Measurements from ENCODE around the gene FMNL2. TPM values are rescaled to one million over a fixed set of nuclear protein-coding genes. Genes with fewer than 3 reads are reported as not detected.

FMNL2 gene
- total RNA-seq, 4 donors from 2014 or later: 34.6 to 62.1 (median 51.3) TPM

DNA sequence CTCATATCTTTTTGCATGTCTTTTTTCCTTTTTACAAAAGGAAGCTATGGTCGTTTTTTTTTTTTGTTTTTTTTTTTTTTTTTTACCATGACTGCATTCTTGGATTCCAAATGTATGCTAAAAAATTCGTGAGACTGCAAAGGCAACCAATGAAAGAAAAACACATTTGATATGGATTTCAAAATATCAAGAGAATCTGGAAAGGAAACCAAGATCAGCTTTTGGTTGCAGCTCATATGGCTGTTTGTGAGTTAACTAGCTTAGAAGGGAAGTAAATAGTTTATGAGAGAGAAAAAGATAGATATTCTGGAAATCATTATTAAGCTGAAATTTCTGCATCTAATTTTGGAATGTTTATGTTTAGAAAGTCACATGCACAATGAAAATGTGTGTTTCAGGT lies 272.0 kb downstream of the FMNL2 start:
- ATAC-seq (ENCODE audit: low FRiP score): no peak
- no peak for DNase-seq (ENCODE audit: low spot score)
- TF ChIP-seq, protein P1, sequence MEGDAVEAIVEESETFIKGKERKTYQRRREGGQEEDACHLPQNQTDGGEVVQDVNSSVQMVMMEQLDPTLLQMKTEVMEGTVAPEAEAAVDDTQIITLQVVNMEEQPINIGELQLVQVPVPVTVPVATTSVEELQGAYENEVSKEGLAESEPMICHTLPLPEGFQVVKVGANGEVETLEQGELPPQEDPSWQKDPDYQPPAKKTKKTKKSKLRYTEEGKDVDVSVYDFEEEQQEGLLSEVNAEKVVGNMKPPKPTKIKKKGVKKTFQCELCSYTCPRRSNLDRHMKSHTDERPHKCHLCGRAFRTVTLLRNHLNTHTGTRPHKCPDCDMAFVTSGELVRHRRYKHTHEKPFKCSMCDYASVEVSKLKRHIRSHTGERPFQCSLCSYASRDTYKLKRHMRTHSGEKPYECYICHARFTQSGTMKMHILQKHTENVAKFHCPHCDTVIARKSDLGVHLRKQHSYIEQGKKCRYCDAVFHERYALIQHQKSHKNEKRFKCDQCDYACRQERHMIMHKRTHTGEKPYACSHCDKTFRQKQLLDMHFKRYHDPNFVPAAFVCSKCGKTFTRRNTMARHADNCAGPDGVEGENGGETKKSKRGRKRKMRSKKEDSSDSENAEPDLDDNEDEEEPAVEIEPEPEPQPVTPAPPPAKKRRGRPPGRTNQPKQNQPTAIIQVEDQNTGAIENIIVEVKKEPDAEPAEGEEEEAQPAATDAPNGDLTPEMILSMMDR (IDR thresholded peaks at IDR 0.05): no peak

DNA sequence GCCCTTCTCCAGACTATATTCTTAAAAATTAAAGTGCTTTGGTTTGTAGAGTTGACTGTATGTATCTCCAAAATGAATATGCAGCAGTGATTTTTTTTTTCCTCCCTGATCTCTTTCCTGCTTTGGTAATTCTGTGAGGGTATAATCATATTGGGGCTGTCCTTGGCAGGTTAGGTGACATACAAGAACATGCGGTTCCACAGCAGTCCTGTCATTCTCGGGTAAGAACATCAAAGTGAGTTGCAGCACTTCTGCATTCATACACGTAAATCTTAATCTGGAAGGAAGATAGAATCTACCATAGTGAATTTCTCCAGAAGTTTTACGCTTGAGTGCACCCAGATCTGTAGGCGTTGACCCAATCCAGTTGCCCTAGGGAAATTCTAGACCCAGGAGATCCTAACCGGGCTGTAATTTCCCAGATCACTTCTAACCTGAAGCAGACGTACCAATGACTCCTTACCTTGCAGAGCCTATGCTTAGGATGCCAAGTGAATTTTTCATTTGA lies 272.9 kb downstream of the FMNL2 start:
- TF ChIP-seq, protein P1 (IDR thresholded peaks at IDR 0.05): no peak
- ATAC-seq (ENCODE audit: low FRiP score) (no peak), DNase-seq (ENCODE audit: low spot score) (no peak)

DNA sequence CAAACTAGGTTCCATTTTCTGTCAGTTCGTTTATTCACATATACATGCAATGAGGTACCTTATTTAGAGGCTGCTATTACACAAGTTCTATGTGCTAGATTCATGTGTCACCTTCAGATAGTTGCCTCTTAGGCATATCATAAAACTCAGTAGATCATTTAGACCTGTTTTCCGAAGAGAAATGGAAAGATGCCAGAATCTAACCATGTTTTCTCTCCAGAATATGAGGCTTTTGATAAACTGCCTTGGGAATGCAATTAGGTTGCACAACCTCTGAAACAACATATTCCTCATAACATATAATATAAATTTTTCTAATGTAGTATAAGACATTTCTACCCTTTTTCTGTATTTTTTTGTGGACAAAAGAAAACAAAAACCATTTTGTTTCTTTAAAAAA lies 274.2 kb downstream of the FMNL2 start:
- TF ChIP-seq, protein P1 (IDR thresholded peaks at IDR 0.05): no peak
- DNase-seq (ENCODE audit: low spot score) (no peak), ATAC-seq (ENCODE audit: low FRiP score) (no peak)

DNA sequence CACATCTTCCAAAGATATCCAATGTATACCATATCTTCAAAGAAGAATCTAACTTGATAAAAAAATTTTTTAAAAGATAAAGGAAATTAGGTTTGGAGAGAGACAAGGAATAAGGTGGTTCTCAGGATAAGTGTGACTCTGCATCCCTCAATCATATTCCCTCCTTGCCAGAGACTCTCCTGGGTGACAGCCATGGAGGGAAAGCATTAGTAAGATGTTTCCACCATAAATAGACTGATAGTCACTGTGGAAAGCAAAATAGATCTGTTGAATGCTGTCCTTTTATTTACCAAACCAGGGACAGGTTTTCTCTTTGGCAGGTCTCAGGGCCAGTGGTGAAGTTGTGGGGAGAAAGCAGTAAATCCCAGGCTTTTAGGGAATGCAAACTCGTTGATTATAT lies 274.7 kb downstream of the FMNL2 start:
- ATAC-seq (ENCODE audit: low FRiP score) (no peak), DNase-seq (ENCODE audit: low spot score) (no peak)
- TF ChIP-seq, protein P1 (IDR thresholded peaks at IDR 0.05): no peak

DNA sequence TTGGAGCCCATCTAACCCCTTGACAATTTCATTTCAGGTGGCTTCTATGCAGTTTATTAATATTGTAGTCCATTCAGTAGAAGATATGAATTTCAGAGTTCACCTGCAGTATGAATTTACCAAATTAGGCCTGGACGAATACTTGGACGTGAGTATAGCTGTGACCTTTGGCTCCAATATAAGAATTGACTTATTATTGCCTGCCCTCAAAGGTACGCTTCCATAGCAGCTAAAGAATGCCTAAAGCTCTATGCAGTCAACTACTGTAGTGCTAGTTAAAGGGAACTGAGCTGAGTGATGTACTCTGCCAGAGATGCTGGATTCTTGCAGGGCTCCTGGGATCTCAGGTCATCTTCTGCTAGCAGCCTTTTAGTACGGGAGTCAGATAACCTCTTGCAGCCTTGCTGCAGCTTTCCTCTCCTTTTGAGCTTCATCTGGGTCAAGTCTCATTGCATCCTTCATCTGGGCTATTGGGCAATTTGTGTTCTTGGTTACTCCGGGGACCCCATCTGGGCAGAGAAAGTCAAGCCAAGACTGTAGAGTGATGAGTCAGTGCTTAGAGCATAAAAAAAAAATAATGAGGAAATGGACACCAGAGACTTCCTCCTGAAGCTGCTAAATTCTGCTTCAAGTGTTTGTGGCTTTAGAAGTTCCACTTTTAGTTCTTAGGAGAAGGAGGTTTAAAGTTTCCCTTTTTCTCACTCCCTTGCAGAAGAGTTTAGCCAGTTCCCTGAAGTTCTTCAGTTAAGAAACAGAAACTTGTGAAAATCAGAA lies 276.7 kb downstream of the FMNL2 start:
- DNase-seq (ENCODE audit: low spot score) (no peak), ATAC-seq (ENCODE audit: low FRiP score) (peak; percentile 74)
- TF ChIP-seq, protein P1 (IDR thresholded peaks at IDR 0.05): no peak

DNA sequence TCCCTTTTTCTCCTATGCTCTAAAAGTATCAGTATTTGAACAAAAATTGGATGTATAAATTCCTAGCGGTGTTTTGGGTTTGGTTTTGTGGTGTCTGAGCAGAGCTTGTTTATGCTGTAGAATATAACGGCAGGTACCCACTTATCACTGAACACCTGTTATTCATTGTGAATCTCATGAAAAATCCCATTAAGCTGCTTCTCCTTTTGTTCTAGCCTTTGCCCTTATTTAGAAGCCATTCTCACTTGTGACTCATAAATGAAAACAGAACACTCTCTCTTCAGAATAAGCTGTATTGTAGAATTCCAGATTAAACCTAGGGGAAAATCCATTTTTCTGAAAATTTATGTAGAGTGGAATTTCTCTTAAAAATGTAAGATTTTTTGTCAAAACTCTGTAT lies 278.3 kb downstream of the FMNL2 start:
- ATAC-seq (ENCODE audit: low FRiP score) (no peak), DNase-seq (ENCODE audit: low spot score) (no peak)
- TF ChIP-seq, protein P1 (IDR thresholded peaks at IDR 0.05): no peak

DNA sequence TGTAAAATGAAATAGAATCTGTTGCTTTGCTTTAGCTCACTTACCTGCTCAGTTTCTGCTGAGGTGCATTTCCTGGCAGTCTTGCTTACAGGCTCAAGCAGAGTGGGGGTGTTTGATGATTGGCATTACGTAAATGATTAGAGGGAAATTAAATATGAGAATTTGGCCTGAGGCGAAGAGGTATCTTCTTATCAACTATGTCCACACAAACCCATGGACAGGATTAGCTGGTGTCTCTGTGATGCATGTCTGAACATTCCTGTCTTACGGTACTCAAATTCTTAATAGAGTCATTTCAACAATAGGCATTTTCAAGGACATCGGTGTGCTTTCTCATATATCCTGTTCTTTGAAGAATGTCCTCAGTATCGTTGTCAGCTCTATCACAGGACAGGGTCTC lies 280.2 kb downstream of the FMNL2 start:
- no peak for ATAC-seq (ENCODE audit: low FRiP score)
- TF ChIP-seq, protein P1 (IDR thresholded peaks at IDR 0.05): no peak
- DNase-seq (ENCODE audit: low spot score): no peak

Data from omental fat pad (tissue), 4 donors.